ENCODE measurements around the gene RGS13. TPM values are rescaled to one million over a fixed set of nuclear protein-coding genes. Genes with fewer than 3 reads are reported as not detected.

Gene RGS13
- polyA plus RNA-seq, 3 donors = not detected

Other genes with a start within 250 kb of the RGS13 start
- 1 to 10 TPM; 1.2 to 7.2 (median 2.6) TPM for gene RGS1, start 60.4 kb upstream of the RGS13 start, polyA plus RNA-seq (ENCODE audit: insufficient read length in 3 of 3)
- 10 to 100 TPM; 29.2 to 53.8 (median 30.3) TPM for gene RGS2, start 172.9 kb downstream of the RGS13 start, polyA plus RNA-seq (ENCODE audit: insufficient read length in 3 of 3)